Neutrophil (primary cell): ENCODE measurements around the gene MDK.
"Not testable (repeated sequence)": the region's sequence is repeated elsewhere in the genome, so short reads cannot be mapped to it uniquely, and the experiment has no call there.

ENCODE experiments used
- H3K27ac ChIP-seq: fragments of 200-600 bp; sonication (generic); 2 replicates; pipeline ENCODE4 v1.5.1; 2016; ENCODE audit warnings: mild to moderate bottlenecking, moderate library complexity
- H3K27me3 ChIP-seq: fragments of 200-600 bp; sonication (generic); 2 replicates; pipeline ENCODE4 v1.6.0; 2016; ENCODE audit warnings: mild to moderate bottlenecking
- H3K36me3 ChIP-seq: fragments of 200-600 bp; sonication (generic); 2 replicates; pipeline ENCODE4 v1.5.1; 2017
- H3K4me1 ChIP-seq, 2 experiments: fragments of 200-600 bp in 1 of 2; sonication (generic) in 1 of 2; 1 replicate in 1 of 2; 2 replicates in 1 of 2; pipeline versions ENCODE4 v1.5.1 to v1.6.1; 2013 to 2016; ENCODE audit warnings: low read depth in 1 of 2, low read length in 1 of 2, mild to moderate bottlenecking in 1 of 2, moderate library complexity in 1 of 2; ENCODE audit not compliant: control insufficient read depth in 1 of 2, insufficient read depth in 1 of 2
- H3K4me3 ChIP-seq, 2 experiments: fragments of 200-600 bp in 1 of 2; sonication (generic) in 1 of 2; 1 replicate in 1 of 2; 2 replicates in 1 of 2; pipeline ENCODE4 v1.5.1; 2013 to 2016; ENCODE audit warnings: low read depth in 1 of 2, low read length in 1 of 2, mild to moderate bottlenecking in 1 of 2, moderate library complexity in 1 of 2
- H3K9me3 ChIP-seq: fragments of 200-600 bp; sonication (generic); 2 replicates; pipeline ENCODE4 v1.5.1; 2016
- TF ChIP-seq, protein P1 (sequence below): fragments of 200-600 bp; sonication (generic); IDR thresholded peaks from 2 replicates; pipeline ENCODE4 v1.5.1; 2016; ENCODE audit warnings: antibody characterized with exemption

MDK gene

DNA sequence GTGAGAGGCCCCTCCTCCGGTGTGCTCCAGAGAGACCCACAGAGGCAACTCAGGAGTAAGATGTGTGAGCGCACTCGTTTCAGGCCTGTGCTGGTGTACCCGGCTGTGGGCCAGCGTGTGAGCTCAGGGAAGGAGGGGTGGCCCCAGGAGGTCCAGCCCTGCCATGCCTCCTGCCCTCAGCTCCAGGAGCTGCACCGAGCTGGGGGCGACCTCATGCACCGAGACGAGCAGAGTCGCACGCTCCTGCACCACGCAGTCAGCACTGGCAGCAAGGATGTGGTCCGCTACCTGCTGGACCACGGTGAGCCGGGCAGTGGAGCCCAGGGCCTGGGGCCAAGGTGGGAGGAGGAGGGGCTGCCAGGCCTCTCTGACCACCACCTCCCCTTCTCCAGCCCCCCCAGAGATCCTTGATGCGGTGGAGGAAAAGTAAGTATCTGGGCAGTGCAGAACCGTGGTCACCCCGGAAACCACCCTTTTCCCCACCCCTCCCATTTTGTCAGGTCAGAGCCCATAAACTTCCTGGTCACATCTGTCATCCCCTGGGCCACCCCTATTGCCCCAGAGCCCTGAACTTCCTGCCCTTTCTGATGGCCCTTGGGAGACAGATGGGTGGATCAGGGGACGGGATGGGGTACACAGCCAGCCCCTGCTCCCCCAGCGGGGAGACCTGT is 2.5 kb upstream of the MDK start:
- Histone ChIP-seq H3K36me3 (peaks cover 57% of the 10 kb centered on the region), H3K4me1 (peaks cover 32 to 57% of the 10 kb centered on the region in 2 experiments), H3K9me3 (peaks cover 6% of the 10 kb centered on the region), H3K27ac (peak overlapping the region; percentile 76), H3K4me3 (peak overlapping the region in 1 of 2 experiments; percentile 11), H3K27me3 (peaks cover 34% of the 10 kb centered on the region)
- TF ChIP-seq, protein P1, sequence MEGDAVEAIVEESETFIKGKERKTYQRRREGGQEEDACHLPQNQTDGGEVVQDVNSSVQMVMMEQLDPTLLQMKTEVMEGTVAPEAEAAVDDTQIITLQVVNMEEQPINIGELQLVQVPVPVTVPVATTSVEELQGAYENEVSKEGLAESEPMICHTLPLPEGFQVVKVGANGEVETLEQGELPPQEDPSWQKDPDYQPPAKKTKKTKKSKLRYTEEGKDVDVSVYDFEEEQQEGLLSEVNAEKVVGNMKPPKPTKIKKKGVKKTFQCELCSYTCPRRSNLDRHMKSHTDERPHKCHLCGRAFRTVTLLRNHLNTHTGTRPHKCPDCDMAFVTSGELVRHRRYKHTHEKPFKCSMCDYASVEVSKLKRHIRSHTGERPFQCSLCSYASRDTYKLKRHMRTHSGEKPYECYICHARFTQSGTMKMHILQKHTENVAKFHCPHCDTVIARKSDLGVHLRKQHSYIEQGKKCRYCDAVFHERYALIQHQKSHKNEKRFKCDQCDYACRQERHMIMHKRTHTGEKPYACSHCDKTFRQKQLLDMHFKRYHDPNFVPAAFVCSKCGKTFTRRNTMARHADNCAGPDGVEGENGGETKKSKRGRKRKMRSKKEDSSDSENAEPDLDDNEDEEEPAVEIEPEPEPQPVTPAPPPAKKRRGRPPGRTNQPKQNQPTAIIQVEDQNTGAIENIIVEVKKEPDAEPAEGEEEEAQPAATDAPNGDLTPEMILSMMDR, result no peak

DNA sequence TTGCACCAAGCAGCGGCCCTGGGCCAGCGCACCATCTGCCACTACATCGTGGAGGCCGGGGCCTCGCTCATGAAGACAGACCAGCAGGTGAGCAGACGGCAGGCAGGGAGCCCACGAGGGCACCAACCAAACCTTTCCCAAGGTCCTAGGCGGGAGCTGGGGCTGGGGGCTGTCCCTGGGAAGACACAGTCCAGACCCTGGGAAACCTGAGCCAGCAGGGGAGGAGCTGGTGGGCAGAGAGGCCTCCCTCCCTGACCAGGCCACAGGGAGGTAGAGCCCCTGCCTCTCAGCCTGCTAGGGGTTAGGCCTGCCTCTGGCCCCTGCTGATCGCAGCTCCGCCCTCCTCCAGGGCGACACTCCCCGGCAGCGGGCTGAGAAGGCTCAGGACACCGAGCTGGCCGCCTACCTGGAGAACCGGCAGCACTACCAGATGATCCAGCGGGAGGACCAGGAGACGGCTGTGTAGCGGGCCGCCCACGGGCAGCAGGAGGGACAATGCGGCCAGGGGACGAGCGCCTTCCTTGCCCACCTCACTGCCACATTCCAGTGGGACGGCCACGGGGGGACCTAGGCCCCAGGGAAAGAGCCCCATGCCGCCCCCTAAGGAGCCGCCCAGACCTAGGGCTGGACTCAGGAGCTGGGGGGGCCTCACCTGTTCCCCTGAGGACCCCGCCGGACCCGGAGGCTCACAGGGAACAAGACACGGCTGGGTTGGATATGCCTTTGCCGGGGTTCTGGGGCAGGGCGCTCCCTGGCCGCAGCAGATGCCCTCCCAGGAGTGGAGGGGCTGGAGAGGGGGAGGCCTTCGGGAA is 1.8 kb upstream of the MDK start:
- Histone ChIP-seq H3K4me1 (peaks cover 32 to 57% of the 10 kb centered on the region in 2 experiments), H3K27me3 (peaks cover 41% of the 10 kb centered on the region), H3K27ac (peak overlapping the region; percentile 76), H3K4me3 (peak overlapping the region; percentile 87 to 88), H3K36me3 (peaks cover 50% of the 10 kb centered on the region)
- not testable (repeated sequence) for H3K9me3 ChIP-seq

DNA sequence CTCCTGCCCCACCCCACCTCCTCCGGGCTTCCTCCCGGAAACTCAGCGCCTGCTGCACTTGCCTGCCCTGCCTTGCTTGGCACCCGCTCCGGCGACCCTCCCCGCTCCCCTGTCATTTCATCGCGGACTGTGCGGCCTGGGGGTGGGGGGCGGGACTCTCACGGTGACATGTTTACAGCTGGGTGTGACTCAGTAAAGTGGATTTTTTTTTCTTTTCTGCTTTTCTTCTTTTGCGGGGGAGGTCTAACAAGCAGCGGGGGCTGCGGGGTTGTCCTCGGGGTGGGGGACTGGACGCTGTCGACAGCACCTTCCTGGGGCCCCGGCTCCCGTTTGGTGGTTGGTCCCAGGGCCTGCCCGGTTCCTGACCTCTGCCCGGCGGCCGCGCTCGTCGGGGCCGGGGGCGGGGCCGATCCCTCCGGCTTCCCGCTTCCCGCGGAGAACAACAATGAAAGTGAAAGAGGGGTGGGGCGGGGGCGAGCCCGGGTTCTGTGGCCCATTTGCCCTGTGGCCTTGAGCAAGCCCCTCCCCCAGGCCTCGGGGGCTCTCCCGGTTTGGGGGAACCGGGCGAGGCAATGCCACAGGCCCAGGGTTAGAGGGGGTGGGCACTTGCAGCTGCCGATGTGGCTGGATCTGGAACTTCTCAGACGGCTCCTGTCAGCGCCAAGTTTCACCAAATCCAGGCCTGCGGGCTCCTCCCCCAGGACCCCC is 975 bp upstream of the MDK start:
- H3K27ac ChIP-seq, result peak overlapping the region; percentile 76

DNA sequence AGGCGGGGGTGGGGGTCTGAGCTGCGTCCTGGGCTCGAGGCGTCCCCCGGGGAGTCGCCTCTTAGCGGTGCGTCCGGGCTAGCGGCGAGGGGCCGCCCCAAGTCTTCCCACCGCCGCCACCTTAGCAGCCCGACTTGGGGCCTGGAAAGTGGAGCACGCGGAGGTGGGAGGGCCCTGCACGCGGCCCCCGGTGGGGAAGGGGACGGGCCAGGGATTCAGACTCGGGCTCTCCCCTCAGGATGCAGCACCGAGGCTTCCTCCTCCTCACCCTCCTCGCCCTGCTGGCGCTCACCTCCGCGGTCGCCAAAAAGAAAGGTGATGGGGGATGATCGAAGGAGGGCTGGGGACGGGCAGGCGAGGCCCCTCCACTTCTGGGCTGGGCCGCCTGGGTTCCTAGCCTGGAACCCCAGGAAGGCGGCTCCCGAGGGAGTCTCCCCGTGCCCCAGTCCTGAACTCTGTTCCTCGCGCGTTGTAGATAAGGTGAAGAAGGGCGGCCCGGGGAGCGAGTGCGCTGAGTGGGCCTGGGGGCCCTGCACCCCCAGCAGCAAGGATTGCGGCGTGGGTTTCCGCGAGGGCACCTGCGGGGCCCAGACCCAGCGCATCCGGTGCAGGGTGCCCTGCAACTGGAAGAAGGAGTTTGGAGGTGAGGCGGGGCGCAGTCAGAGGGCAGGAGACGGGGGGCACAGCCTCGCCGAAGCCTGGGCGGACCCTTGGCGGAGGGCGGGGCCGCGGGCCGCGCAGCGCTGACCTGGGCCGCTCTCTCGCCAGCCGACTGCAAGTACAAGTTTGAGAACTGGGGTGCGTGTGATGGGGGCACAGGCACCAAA is 563 bp downstream of the MDK start:
- Histone ChIP-seq H3K27ac (no peak overlapping the region), H3K4me3 (peak overlapping the region; percentile 39 to 88), H3K4me1 (peaks cover 32 to 57% of the 10 kb centered on the region in 2 experiments), H3K9me3 (no peaks in the 10 kb centered on the region), H3K27me3 (peaks cover 65% of the 10 kb centered on the region), H3K36me3 (peaks cover 26% of the 10 kb centered on the region)
- TF ChIP-seq, protein P1, result no peak

More for the DNA sequence above, 975 bp upstream of the MDK start:
- peaks cover 6% of the 10 kb centered on the region for H3K9me3 ChIP-seq
- H3K36me3 ChIP-seq, result peaks cover 42% of the 10 kb centered on the region
- H3K27me3 ChIP-seq, result peaks cover 49% of the 10 kb centered on the region
- peak overlapping the region; percentile 87 to 88 for H3K4me3 ChIP-seq
- TF ChIP-seq, protein P1, result no peak
- H3K4me1 ChIP-seq, result peaks cover 32 to 57% of the 10 kb centered on the region in 2 experiments

DNA sequence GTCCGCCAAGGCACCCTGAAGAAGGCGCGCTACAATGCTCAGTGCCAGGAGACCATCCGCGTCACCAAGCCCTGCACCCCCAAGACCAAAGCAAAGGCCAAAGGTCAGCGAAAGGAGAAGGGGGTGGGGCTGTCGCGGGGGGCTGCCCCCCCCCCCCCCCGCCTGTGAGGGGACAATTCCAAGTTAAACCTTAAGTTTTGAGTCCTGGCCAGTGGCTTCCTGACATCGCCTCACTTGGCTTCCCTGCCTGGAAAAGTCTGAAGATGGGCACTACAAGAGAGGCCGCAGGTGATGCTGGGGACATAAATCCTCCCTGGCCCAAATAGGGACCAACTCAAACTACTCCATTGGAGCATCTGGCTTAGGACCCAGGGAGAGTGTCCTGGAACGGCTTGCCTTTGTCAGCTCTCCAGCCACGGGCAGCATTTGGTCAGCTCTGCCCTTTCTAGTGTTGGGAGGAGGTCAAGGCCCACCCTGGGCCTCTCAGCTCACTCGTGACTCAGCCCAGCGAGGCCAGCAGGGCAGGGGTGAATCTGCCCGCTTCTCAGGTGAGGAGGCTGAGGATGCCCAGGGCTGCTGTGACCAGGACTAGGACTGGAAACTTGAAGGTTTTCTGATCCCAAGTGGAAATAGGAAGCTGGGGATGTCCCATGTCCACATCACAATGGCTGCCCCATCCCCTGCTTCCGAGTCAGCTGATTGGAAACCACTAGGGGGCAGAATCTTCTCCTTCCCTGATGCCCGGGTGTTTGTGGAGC is 1.4 kb downstream of the MDK start:
- H3K4me3 ChIP-seq, result peak overlapping the region in 1 of 2 experiments; percentile 88
- H3K27ac ChIP-seq, result no peak overlapping the region
- H3K27me3 ChIP-seq, result peaks cover 73% of the 10 kb centered on the region
- H3K9me3 ChIP-seq, result no peaks in the 10 kb centered on the region
- H3K4me1 ChIP-seq, result peaks cover 32 to 55% of the 10 kb centered on the region in 2 experiments
- TF ChIP-seq, protein P1, result no peak
- H3K36me3 ChIP-seq, result peaks cover 18% of the 10 kb centered on the region
